H4 (cell line): Measurements from ENCODE around the gene ZHX3. TPM values are rescaled to one million over a fixed set of nuclear protein-coding genes. Genes with fewer than 3 reads are reported as not detected.

Experiments used
- DNase-seq: peaks from one replicate; pipeline ENCODE4 v3.0.0-alpha.2; 2015; ENCODE audit warnings: low spot score
- total RNA-seq: library from RNA; depleted of rRNA; stranded (reverse); fragments of >200 nt; shearing (Covaris generic); gene quantifications from 2 replicates; pipeline ENCODE4 v1.2.3, GENCODE V29; 2014

ZHX3 gene
- total RNA-seq, 1 experiment from 2014 or later = 7.6 TPM

DNA sequence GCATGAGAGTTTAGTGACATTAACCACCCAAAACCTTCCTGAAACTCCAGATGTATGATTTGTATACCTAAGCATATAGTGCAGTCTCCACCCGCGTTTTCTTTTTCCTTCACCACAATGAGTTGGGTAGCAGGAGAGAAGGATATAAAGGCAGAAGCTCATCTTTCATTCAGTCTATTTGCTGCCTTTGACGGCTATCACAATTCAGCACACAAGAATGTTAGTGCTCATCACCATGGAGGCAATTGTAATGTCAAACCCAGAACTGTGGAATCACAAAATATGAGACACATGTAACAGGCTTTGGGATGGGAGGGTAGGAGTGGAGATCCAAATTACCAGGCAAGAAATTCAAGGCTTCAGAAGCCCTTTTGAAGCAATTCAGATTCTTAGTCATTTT, 17.6 kb downstream of the ZHX3 start:
- no peak for DNase-seq

DNA sequence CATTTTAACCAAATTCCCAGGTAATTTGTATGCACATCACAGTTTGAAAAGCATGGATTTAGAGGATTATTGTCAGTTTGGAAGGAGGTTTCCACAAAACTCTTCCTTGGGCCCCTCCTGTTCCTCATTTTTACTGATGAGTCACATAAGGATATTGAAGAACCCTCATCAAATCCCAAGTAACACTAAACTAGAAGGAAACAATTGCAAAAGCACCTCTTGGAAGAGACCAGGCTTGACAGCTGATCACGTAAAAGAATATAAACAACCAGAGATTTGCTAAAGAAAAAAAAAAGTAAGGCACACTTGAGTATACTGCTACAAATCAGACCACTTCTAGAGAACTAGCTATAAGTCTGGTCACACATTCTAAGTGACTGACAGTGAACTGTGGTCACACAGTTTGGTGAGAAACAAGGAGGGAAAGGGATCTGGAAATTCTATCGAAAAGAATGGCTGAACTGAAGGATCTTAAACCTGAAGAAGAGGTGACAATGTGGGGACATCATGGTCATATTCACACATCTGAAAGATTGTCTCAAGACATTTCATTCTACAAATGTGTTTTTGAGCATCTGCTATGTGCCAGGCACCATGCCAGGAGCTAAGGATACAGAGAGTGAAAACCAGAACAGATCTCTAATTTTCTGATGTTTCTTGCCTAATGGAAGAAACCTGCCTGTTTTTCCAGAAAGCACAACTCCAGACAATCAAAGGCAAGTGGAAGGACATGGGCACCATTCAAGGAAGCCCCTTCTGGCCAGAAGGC, 24.1 kb downstream of the ZHX3 start:
- no peak for DNase-seq

DNA sequence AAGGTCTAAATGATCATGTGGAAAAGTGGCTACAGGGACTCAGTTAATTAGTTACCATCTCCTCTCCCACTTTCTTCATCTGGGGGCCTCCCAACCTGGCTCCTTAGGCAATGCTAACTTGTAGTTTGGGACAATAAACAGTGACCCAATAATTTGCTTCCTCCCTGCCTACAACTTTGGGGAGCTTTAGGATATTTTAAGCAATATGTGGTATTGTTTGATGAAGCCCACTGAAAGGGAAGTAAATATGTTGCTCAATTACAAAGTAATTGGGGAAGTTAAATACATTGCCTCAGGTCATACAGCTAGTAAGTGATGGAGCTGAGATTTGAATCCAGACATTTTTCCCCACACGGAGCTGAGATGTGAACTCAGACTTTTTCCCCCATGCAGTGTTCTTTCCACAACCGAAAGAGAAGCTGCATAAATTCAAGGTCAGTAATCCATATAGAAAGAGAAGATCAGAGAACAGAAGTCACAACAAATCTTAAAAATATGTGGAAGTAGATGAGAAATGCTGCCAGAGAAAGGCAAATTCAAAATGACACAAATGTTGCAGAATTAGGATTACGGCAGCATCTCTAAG, 26.6 kb downstream of the ZHX3 start:
- no peak for DNase-seq

DNA sequence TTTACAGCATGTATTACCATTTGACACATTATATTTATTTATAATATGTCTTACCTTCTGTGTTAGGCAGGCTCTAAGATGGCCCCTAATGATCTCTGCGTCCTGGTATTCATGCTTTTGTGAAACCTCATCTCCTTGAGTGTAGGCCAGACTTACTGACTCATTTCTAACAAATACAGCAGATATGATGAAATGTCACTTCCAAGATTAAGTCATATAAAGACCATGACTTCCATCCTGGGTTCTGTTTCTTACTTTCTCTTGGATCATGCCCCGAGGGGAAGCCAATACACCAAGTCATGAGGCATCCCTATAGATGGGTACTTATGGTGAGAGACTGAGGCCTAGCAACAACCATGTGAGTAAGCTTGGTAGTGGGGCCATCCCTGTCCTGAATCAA, 30.2 kb downstream of the ZHX3 start:
- no peak for DNase-seq

DNA sequence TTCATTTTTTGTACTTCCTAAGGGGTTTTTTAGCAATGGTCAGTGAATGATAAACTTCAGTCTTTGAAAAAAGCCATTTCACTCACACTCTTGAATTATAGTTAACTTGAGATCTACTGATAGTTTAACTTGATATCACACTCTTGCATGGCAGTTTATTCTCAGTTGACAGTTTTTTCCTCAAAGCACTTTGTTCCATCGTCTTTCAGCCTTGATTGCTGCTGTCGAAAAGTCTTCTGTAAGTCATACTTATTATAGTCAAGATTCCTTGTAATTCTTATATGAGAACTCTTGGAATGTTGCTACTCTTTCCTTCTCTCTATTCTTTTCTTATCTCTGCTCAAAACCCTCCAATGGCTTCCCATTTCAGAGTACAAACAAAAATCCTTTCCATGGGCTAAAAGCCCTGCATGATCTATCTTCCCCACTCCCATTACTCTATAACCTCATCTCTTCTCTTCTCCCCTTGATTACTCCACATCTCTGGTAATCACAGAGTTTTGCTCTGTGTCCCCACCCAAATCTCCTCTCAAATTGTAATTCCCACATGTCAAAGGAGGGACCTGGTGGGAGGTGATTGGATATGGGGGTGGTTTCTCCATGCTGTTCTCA, 31.2 kb downstream of the ZHX3 start:
- DNase-seq = no peak

DNA sequence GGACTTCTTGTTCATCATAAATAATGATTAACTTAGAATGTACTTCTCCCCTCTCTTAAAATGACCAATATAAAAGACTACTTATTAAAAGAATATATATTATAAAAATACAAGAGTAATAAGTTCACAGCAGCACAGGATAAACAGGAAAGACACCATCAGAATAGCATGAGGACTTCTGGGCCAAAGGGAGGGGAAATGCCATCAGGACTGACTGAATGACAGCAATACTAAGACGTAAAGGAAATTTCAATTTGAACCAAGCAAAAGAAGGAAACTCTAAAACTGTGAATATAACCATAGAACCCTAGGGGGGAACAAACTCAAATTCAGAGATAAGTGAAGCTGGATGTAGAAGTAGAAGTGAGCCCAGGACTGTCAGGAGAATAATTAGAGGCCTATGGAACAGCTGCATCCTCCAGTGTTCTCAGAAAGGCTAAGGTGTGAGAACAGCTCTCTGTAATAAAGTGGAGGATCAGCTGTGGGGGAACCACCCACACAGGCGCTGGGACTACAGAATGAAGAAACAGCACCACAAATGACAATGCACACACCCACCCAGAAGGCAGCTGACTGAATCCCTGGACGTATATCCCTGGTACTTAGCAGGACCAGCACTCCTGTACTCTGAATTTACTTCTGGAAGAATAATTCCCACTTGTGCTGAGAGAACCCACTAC, 37.8 kb downstream of the ZHX3 start:
- DNase-seq = no peak

DNA sequence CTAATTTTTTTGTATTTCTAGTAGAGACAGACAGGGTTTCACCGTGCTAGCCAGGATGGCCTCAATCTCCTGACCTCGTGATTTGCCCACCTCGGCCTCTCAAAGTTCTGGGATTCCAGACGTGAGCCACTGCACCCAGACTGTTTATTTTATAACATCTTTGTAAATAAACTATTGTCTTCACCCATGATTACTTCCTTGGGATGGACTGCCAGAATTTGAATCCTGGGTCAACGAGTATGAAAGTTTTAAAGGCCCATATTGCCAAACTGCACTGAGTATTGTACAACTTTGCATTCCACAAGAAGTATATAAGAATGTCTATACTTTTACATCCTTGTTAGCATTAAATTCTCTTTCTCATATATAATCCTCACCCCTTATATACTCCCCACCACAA, 38.6 kb downstream of the ZHX3 start:
- DNase-seq = no peak

DNA sequence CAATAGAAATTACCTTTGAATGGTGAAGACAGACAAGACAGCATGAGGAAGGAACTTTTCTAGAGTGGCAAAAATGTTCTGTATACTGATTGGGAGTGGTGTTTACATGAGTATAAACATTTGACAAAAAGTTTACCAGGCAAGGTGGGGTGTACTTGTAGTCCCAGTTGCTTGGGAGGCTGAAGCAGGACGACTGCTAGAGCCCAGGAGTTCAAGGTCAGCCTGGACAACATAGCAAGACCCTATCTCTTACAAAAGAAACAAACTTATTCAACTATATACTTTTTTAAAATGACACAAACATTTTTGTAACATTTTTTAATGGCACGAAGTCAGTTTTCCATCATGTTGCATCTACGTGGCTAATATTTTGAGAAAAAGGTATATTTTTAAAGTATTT, 40.5 kb downstream of the ZHX3 start:
- DNase-seq = no peak

DNA sequence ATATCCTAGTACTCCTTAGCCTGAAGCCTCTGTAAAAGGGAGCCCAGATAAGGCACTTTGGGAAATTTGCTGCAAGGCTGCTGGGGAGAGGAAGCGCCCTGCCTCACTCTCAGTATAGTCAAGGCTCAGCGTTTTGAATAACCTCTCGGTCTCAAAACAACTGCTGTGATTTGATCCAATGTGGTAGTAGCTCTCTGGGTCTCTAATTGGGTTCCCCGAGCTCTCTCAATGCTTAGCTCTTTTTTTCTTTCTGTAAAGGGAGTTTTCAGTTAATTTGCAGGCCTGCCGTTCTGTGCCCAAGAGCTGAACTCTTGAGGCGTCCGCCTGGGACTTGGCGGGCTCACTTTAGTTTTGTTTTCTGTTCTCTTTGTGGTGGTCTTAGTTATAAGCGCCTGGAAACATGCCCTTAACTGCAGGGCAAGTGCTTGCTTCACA, 41.2 kb downstream of the ZHX3 start:
- no peak for DNase-seq

DNA sequence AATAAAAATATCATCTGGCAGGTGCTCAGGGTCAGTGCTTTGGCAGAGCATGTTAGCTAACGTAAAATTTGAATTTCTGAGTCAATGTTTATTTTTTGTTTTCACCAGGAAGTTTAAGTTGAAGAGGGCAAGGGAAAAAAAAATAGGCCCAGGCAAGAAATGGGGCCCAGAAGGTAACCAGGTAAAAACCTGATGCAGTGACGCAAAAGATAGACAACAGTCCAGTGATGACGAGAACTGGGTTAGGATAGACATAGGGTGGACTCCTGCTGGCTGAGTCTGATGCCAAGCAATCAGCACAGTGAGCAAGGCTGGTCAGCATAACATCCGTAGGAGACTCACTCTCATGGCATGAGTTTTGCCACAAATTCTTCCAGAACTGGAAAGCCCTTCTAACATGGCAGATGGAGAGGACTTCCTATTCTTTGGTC, 42.2 kb downstream of the ZHX3 start:
- no peak for DNase-seq

DNA sequence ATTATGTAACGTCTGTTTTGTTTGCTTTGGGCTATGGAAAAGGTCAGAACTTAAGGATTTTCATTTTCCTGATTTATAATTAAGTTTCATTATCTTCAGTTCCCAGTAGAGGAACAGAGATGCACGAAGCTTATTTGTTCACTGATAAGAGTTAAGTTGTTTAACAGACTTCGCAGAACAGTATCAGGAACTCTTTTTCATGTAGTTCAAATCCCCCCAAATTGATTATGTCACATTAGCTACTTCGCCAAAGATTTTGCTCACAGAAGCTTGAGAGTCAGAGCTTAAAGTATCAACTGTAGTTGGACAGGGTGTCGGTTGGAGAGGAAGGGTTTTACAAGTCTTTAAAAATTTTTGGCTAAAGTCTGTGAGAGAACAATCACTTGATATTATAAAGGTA, 43.4 kb downstream of the ZHX3 start:
- DNase-seq = no peak

DNA sequence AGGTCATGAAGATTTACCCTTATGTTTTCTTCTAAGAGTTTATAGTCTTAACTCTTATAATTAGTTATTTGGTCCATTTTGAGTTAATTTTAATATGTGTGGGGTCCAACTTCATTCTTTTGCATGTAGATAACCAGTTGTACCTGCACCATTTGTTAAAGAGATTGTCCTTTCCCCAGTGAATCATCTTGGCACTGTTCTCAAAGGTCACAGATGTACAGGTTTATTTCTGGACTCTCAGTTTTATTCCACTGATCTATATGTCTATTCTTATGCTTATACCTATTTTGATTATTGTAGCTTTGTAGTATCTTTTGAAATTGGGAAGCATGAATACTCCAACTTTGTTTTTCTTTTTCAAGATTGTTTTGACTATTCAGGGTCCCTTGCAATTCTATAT, 44.1 kb downstream of the ZHX3 start:
- DNase-seq = no peak

DNA sequence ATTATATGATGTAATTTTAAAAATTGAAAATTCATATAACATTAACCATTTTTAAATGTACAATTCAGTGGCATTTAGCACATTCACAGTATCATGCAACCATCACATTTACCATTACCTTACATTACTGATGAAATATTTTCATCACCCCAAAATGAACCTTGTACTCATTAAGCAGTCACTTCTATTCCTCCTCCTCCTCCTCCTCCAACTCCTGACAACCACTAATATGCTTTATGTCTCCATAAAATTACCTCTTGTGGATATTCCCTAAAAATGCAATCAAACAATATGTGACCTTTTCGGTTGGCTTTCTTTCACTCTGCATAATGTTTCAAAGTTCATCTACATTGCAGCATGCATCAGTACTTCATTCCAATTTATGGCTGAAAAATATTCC, 45.2 kb downstream of the ZHX3 start:
- no peak for DNase-seq

DNA sequence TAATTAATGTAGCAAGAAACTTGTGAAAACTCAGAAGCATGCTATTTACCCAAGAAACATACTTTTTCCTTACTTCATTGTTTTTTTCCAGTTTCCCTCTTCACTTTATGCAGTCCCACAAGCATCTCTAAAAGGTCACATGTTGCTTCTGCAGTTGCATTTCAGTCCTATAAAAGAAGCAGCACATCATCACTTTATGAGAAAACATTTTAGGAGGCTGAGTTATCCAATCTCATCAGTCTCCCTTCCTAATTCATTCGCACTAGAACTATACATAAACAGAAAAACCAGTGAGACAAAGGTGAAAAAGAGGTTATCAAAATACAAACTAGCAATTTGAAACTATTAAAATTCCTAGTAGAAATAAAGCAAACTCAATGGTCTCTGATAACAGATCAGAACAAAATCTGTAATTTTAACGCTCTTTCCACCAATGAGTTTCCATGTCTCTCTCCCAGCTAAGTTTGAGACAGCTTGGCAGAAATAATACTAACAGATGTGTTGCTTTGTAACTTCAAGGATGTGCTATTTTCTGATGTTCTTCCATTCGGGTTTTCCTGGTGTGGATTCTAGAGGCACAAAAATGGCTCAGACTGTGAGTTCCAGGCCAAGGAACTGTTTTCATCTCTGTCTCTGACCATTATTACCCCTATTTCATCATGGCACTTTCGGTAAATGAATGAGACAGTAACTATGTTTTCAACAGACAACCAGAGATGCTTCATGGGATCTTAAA, 48.4 kb downstream of the ZHX3 start:
- DNase-seq = no peak

DNA sequence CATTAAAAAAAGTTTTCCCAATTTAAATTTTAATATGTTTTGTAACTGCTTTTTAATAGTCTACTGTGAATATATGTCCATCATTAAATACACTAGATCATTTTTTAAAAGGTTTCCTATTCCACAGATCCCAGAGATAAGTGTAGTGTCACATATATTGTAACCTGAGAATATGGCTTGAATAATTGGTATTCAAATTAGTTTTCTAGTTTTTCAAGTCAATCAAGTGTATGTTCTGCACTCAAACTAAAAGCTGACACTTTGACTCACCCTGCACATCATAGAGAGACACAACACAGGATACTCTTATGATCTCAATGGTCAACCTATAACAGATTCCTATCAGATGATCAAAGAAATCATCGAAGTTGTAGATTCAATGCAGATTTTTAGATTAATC, 49.1 kb downstream of the ZHX3 start:
- DNase-seq = no peak

DNA sequence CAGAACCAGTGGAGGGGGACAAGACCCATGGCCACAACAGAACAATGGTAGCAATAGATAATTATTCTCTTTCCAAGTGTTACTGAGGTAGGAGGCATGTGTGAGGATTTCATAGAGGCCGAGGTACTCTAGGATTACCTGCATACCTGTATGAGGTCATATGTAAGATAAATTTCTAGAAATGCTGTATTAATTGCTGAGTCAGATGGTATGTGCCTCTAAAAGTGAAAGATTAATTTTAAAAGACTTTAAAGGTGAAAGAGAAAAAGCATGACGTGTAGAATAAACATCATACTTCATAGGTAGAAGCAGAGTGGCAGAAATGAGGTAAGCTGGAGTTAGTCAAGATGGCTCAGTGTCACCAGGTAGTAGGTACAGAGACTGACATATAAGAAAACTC, 51.6 kb downstream of the ZHX3 start:
- DNase-seq = no peak

DNA sequence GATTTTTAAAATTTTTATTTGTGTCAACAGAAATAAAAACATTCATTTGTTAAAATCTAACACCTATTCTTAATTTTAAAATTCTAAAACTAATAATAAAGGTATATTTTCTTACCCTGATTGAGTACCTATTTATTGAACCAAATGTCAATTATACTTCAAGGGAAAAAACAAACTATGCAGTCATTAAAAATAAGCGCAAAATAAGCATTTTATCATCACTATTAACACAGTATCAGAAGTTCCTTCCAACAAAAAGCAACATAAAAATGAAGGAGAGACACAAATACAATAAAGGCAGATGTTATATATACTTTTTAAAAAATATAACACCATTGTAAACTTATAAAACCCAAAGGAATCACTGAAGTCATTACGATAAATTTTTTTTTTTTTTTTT, 52.7 kb downstream of the ZHX3 start:
- DNase-seq = no peak

DNA sequence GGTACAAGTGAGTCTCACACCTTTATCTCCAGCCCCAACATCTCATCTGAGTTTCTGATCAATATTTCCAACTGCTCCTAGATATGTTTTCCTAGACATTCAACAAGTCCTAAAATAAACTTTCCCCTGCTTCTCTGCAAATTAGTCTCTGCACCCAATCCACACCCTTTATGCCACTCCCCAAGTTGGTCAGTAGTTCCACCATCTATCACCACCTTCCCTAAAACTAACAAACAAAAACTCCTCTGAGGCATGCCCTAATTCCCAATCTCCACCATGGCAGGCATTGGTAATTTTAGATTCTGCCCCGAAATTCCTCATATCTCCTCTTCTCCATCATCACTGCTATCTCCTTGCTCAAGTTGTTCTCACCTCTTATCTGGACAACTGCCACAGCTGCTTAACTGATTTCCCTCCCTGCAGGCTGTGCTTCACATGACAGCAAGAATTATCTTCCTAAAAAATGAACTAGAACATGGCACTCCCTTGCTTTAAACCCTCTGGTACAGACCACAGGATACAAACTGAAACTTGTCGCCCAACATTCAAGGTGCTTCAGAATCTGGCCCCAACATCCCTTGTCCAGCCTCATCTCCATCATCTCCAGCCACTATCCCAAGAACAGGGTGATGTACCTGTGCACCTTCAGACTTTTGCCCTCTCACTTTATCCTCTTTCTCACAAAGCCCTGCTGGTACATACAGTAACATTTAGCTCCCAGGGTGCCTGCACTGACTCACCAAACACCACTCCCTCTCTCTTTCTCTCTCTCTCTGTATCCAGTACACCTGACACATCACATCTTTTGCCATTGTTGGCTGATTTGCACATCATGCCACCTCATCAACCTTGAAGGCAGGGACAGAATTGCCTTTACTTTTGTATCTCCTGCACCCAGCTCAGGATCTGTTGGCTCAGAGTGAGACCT, 55.5 kb downstream of the ZHX3 start:
- DNase-seq = no peak

DNA sequence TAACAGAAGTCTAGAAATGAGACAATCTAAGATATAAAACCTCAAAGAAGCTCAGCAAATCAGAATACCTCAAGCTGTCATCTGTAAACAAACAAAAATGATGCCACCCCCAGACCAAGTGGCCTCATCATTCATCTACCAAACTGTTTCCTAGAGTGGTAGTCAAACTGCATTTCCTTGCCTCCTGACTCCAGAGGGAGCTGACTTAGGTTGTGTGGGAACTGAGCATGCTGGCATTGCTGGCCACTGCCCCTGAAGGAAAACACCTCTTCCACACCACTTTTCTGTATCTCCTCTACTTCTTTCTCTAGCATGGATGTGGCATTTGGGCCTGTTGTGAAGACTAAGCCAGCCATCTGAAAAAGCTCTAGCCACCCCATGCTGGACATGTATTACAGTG, 56.3 kb downstream of the ZHX3 start:
- DNase-seq = no peak

DNA sequence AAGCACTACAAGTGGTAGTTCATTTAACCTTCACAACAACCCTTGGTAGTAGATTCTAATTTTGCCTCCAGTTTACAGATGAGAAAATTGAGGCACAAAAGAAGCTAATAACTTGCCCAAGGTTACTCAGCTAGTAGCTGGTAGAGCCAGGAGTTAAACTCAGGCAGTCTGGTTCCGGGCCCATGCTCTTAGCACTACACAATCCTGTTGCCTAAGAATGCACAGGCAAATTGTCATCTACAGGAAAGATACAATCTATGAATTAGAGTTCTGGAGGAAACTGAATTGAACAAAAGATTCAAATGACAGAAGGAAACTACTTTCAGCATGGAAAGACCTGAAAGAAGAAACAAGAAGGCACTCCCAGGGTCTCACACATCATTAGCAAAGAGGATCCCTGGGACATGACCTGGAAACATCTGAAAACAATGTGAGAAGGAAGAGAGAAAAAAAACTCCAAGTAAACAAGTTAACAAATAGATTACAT, 56.8 kb downstream of the ZHX3 start:
- no peak for DNase-seq

DNA sequence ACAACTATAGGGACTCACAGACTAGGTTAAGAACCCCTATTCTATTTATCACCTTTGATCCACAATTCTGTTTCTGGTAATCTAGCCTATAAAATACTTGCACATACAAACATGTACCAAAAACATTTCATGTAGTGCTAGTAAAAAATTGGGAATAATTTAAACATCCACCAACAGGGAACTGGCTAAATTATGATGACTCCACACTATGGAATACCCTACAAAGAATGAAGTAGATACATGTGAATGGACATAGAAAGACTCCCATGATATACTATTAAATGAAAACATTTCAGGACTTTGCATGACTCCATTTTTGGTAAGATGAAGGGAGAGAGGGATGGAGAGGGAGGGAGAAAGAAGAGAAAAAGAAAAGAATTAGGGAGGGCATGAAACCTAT, 58.2 kb downstream of the ZHX3 start:
- no peak for DNase-seq
